ENCODE data around the gene STEAP4.

STEAP4 gene

GRCh38 chr7:88306590-88307048 is at the start of gene STEAP4:
TSS of gene STEAP4 (minus strand) at chr7:88306894. CDS start at chr7:88284269, 22,625 bp downstream.
- H3K4me3 ChIP-seq = peak within 1 kb of the TSS; percentile 29 to 31
- H3K4me1 ChIP-seq = peaks cover 0 to 16% (median 8%) of the 10 kb centered on the region in 4 donors
- TF ChIP-seq CTCF (IDR thresholded peaks at IDR 0.05) = no peak
- no peaks in the 10 kb centered on the region for H3K27me3 ChIP-seq
- no peaks in the 10 kb centered on the region for H3K36me3 ChIP-seq
- H3K9me3 ChIP-seq = no peaks in the 10 kb centered on the region
- no peak within 1 kb of the TSS for H3K27ac ChIP-seq
- intact Hi-C loops (cut with DNase I; ENCODE audit: low total_unique reads) = no loop called here
- DNase-seq = peak; percentile 85 to 87

GRCh38 chr7:88355011-88355410 is 48.3 kb upstream of the STEAP4 start:
- intact Hi-C loops (cut with DNase I; ENCODE audit: low total_unique reads) = no loop called here
- Histone ChIP-seq H3K4me3 (no peak overlapping the region), H3K4me1 (no peaks in the 10 kb centered on the region), H3K9me3 (no peaks in the 10 kb centered on the region), H3K36me3 (no peaks in the 10 kb centered on the region), H3K27ac (no peak overlapping the region), H3K27me3 (no peaks in the 10 kb centered on the region)
- TF ChIP-seq CTCF (IDR thresholded peaks at IDR 0.05) = no peak
- no peak for DNase-seq

GRCh38 chr7:88350118-88350517 is 43.4 kb upstream of the STEAP4 start:
- DNase-seq = no peak
- Histone ChIP-seq H3K27ac (no peak overlapping the region), H3K4me1 (no peaks in the 10 kb centered on the region), H3K9me3 (no peaks in the 10 kb centered on the region), H3K4me3 (no peak overlapping the region), H3K27me3 (no peaks in the 10 kb centered on the region), H3K36me3 (no peaks in the 10 kb centered on the region)
- TF ChIP-seq CTCF (IDR thresholded peaks at IDR 0.05) = no peak
- intact Hi-C loops (cut with DNase I; ENCODE audit: low total_unique reads) = no loop called here

GRCh38 chr7:88347517-88347916 is 40.8 kb upstream of the STEAP4 start:
- Histone ChIP-seq H3K27ac (no peak overlapping the region), H3K27me3 (no peaks in the 10 kb centered on the region), H3K4me3 (no peak overlapping the region), H3K9me3 (no peaks in the 10 kb centered on the region), H3K36me3 (no peaks in the 10 kb centered on the region), H3K4me1 (no peaks in the 10 kb centered on the region)
- no peak for TF ChIP-seq CTCF (IDR thresholded peaks at IDR 0.05)
- intact Hi-C loops (cut with DNase I; ENCODE audit: low total_unique reads) = no loop called here
- no peak for DNase-seq

- H3K9me3 ChIP-seq = no peaks in the 10 kb centered on the region
- TF ChIP-seq CTCF (IDR thresholded peaks at IDR 0.05) = no peak
- H3K4me3 ChIP-seq = no peak overlapping the region
- no peaks in the 10 kb centered on the region for H3K36me3 ChIP-seq
- no peak for DNase-seq
- no peaks in the 10 kb centered on the region for H3K4me1 ChIP-seq
- no peak overlapping the region for H3K27ac ChIP-seq
- intact Hi-C loops (cut with DNase I; ENCODE audit: low total_unique reads) = no loop called here
- no peaks in the 10 kb centered on the region for H3K27me3 ChIP-seq
Observed at GRCh38 chr7:88347090-88347489, 40.4 kb upstream of the STEAP4 start.

- Histone ChIP-seq H3K4me1 (no peaks in the 10 kb centered on the region), H3K36me3 (no peaks in the 10 kb centered on the region), H3K27ac (no peak overlapping the region), H3K27me3 (no peaks in the 10 kb centered on the region), H3K4me3 (no peak overlapping the region), H3K9me3 (no peaks in the 10 kb centered on the region)
- intact Hi-C loops (cut with DNase I; ENCODE audit: low total_unique reads) = no loop called here
- no peak for DNase-seq
- TF ChIP-seq CTCF (IDR thresholded peaks at IDR 0.05) = no peak
Observed at GRCh38 chr7:88346357-88346756, 39.7 kb upstream of the STEAP4 start.
